ENCODE measurements around the gene KCTD2.

Gene KCTD2

DNA sequence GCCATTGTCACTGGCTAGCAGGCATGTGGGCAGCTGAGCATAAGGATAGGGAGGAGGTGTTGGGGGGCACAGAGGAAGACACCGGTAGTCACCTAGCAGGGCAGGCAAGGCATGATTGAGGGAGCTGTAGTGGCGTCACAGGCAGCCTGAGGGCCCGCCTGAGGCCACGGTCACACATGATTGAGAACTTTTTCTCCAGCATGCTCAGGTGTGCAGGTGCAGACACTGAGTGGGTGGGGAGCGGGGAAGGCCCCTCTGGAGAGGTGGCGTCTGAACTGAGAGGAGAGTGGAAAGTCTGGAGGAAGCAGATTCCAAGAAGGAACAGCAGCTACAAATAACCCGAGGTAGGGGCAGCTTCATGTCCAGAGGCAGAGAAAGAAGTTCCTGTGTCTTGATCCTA, 51.8 kb downstream of the KCTD2 start:
- H3K9me3 Mint-ChIP-seq: no peaks in the 10 kb centered on the region
- DNase-seq (ENCODE audit: low spot score): no peak
- no peak overlapping the region for H3K27ac Mint-ChIP-seq
- H3K27me3 Mint-ChIP-seq (ENCODE audit: low read depth): no peaks in the 10 kb centered on the region
- no peaks in the 10 kb centered on the region for H3K36me3 Mint-ChIP-seq (ENCODE audit: low read depth)
- H3K4me1 Mint-ChIP-seq (ENCODE audit: low read depth): no peaks in the 10 kb centered on the region
- no peak overlapping the region for H3K4me3 Mint-ChIP-seq

DNA sequence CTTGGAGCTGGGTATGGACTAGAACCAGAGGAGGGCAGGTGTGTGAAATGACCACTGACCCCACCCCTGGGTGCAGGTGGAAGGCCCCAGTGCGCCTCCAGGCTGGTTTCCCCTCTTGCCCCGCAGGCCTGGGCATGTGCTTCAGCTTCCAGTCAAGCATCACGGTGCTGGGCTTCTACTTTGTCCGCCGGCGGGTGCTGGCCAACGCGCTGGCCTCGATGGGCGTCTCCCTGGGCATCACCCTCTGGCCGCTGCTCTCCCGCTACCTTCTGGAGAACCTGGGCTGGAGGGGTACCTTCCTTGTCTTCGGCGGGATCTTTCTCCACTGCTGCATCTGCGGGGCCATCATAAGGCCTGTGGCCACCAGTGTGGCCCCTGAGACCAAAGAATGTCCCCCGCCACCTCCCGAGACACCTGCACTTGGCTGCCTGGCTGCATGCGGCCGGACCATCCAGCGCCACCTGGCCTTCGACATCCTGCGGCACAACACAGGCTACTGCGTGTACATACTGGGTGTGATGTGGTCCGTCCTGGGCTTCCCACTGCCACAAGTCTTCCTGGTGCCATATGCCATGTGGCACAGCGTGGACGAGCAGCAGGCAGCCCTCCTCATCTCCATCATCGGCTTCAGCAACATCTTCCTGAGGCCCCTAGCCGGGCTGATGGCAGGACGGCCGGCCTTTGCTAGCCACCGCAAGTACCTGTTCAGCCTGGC, 53.0 kb downstream of the KCTD2 start:
- no peaks in the 10 kb centered on the region for H3K36me3 Mint-ChIP-seq (ENCODE audit: low read depth)
- H3K9me3 Mint-ChIP-seq: no peaks in the 10 kb centered on the region
- H3K4me1 Mint-ChIP-seq (ENCODE audit: low read depth): no peaks in the 10 kb centered on the region
- H3K4me3 Mint-ChIP-seq: no peak overlapping the region
- DNase-seq (ENCODE audit: low spot score): no peak
- no peaks in the 10 kb centered on the region for H3K27me3 Mint-ChIP-seq (ENCODE audit: low read depth)
- H3K27ac Mint-ChIP-seq: no peak overlapping the region

- H3K4me3 Mint-ChIP-seq: no peak overlapping the region
- DNase-seq (ENCODE audit: low spot score): no peak
- H3K4me1 Mint-ChIP-seq (ENCODE audit: low read depth): no peaks in the 10 kb centered on the region
- H3K36me3 Mint-ChIP-seq (ENCODE audit: low read depth): peaks cover 1% of the 10 kb centered on the region
- H3K27ac Mint-ChIP-seq: no peak overlapping the region
- no peaks in the 10 kb centered on the region for H3K9me3 Mint-ChIP-seq
- H3K27me3 Mint-ChIP-seq (ENCODE audit: low read depth): no peaks in the 10 kb centered on the region
Measured at GRCh38 chr17:75102385-75102821, 55.4 kb downstream of the KCTD2 start.

GRCh38 chr17:75103601-75104554, 56.9 kb downstream of the KCTD2 start:
- peaks cover 2% of the 10 kb centered on the region for H3K4me1 Mint-ChIP-seq (ENCODE audit: low read depth)
- no peaks in the 10 kb centered on the region for H3K9me3 Mint-ChIP-seq
- H3K36me3 Mint-ChIP-seq (ENCODE audit: low read depth): peaks cover 1% of the 10 kb centered on the region
- no peaks in the 10 kb centered on the region for H3K27me3 Mint-ChIP-seq (ENCODE audit: low read depth)
- H3K27ac Mint-ChIP-seq: no peak overlapping the region
- DNase-seq (ENCODE audit: low spot score): no peak
- no peak overlapping the region for H3K4me3 Mint-ChIP-seq

DNA sequence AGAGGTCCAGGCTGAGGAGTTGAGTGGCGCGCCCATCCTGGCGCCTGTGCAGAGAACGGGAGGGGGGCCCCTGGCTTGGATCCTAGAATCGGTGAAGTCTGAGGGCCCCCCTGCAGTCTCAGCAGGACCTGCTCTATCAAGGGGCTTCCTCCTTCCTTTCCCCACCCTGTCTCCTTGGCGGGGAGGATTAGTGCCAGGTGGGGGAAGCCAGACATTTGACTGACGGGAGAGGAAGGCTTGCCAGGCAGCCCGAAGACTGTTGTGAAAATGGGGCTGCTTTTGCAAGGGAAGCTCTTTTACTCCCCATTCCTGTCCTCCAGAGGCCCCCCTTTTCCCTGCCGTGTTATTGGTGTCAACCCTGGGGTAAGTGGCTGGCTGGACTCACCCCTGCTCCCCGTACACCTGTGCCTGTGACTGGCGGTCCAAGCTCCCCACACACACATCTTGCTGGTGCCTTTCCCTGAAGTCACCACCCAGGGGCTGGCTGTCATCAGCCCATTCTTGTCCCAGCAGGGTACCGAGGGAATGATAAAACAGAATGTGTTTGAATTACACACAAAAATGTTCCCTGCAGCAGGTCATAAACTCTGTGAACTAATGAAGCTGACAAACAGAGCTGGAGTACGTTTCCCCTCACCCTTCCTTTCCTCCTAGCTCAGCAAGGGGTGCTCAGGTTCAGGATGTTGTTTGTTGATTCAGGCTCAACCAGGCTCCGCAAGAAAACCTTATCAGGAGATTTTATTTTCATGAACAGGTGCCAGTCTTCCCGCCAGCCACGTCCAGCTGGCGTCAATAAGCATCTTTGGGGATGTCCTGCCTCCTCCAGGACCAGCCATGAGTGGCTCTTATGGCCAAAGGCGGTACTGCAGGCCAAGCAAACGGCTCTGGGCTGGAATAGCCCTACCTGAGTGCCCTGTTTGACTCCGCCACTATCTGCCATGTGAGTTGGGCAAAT, 58.4 kb downstream of the KCTD2 start:
- H3K27ac Mint-ChIP-seq: no peak overlapping the region
- DNase-seq (ENCODE audit: low spot score): no peak
- H3K36me3 Mint-ChIP-seq (ENCODE audit: low read depth): peaks cover 1% of the 10 kb centered on the region
- H3K9me3 Mint-ChIP-seq: no peaks in the 10 kb centered on the region
- no peaks in the 10 kb centered on the region for H3K27me3 Mint-ChIP-seq (ENCODE audit: low read depth)
- peaks cover 5% of the 10 kb centered on the region for H3K4me1 Mint-ChIP-seq (ENCODE audit: low read depth)
- no peak overlapping the region for H3K4me3 Mint-ChIP-seq

DNA sequence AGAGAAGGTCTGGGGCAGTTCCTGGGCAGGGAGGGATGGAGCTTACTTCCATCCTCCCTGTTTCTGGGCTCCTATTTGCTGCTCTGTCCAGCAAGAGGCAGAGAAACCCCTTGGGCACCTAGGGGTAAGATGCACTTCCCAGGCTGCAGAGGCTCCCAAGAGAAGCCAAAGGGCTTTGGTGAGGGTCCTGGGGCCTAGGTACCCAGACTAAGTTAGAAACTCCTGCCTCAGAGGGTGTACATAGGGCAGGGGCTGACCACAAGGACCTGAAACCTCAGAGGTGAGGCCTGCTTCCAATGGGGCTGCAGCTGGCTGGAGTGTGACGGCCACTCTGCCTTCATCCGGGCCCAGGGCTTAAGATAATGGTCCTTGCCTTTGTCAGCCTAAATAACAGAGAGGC, 61.2 kb downstream of the KCTD2 start:
- peak overlapping the region; percentile 94 for H3K4me3 Mint-ChIP-seq
- DNase-seq (ENCODE audit: low spot score): no peak
- no peaks in the 10 kb centered on the region for H3K27me3 Mint-ChIP-seq (ENCODE audit: low read depth)
- peaks cover 13% of the 10 kb centered on the region for H3K36me3 Mint-ChIP-seq (ENCODE audit: low read depth)
- H3K9me3 Mint-ChIP-seq: no peaks in the 10 kb centered on the region
- H3K4me1 Mint-ChIP-seq (ENCODE audit: low read depth): peaks cover 15% of the 10 kb centered on the region
- H3K27ac Mint-ChIP-seq: no peak overlapping the region

- peak overlapping the region; percentile 94 for H3K4me3 Mint-ChIP-seq
- no peak for DNase-seq (ENCODE audit: low spot score)
- peaks cover 15% of the 10 kb centered on the region for H3K36me3 Mint-ChIP-seq (ENCODE audit: low read depth)
- no peaks in the 10 kb centered on the region for H3K9me3 Mint-ChIP-seq
- peaks cover 17% of the 10 kb centered on the region for H3K4me1 Mint-ChIP-seq (ENCODE audit: low read depth)
- H3K27me3 Mint-ChIP-seq (ENCODE audit: low read depth): no peaks in the 10 kb centered on the region
- peak overlapping the region; percentile 36 for H3K27ac Mint-ChIP-seq
Measured at GRCh38 chr17:75109046-75109406, 62.0 kb downstream of the KCTD2 start.

DNA sequence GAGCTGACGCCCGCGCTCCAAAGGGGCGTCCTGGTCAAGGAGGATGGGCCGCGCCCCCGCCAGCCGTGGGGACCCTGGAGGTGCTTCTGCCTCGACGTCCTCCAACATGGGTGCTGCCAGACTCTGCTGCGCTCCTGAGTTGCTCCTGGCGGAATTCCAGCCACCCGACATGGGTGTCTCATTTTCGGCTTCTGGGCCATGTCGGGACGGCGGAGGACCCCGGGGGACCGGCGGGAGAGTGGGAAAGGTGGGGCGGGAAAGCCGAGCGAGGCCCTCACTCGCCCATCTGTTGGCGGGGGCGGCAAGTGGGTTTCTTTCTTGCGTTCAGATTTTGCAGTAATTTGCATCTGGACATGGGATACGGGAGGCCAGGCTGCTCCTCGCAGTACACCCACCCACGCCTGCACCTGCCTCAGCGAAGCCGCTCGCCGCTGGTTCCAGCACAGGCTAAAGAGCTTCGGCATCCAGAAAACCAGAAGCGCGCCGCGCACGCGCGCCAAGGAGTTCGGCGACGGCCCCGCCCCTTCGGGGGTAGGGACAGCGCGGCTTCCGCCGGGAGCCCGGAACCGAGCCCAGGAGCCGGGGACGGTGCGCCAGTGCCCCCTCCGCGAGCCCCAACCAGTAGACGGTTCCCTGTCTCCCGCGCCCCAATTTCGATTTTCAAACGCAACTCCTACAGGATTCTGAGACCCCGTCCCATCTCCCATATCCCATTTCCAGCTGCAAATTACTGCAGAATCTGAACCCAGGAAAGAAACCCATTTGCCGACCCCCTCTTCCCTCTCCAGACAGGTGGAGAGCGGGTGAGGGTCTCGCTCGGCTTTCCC, 62.6 kb downstream of the KCTD2 start, which contains the start of gene ARMC7:
TSS of gene ARMC7 (plus strand) at position 563 of the 827 bp plus-strand sequence. CDS start 320 bp downstream, outside the sequence.
- no peaks in the 10 kb centered on the region for H3K27me3 Mint-ChIP-seq (ENCODE audit: low read depth)
- DNase-seq (ENCODE audit: low spot score): peak; percentile 94
- H3K27ac Mint-ChIP-seq: peak within 1 kb of the TSS; percentile 85
- H3K4me3 Mint-ChIP-seq: peak within 1 kb of the TSS; percentile 94
- peaks cover 22% of the 10 kb centered on the region for H3K4me1 Mint-ChIP-seq (ENCODE audit: low read depth)
- H3K9me3 Mint-ChIP-seq: no peaks in the 10 kb centered on the region
- H3K36me3 Mint-ChIP-seq (ENCODE audit: low read depth): peaks cover 19% of the 10 kb centered on the region

GRCh38 chr17:75110234-75110937, 63.4 kb downstream of the KCTD2 start:
- Mint-ChIP-seq H3K36me3 (ENCODE audit: low read depth) (peaks cover 23% of the 10 kb centered on the region), H3K4me1 (ENCODE audit: low read depth) (peaks cover 27% of the 10 kb centered on the region), H3K27ac (peak overlapping the region; percentile 82), H3K9me3 (no peaks in the 10 kb centered on the region), H3K4me3 (peak overlapping the region; percentile 94), H3K27me3 (ENCODE audit: low read depth) (no peaks in the 10 kb centered on the region)
- DNase-seq (ENCODE audit: low spot score): no peak

GRCh38 chr17:75111777-75112335, 64.8 kb downstream of the KCTD2 start:
- H3K27me3 Mint-ChIP-seq (ENCODE audit: low read depth): no peaks in the 10 kb centered on the region
- H3K27ac Mint-ChIP-seq: peak overlapping the region; percentile 51
- peaks cover 27% of the 10 kb centered on the region for H3K4me1 Mint-ChIP-seq (ENCODE audit: low read depth)
- peak overlapping the region; percentile 94 for H3K4me3 Mint-ChIP-seq
- peaks cover 21% of the 10 kb centered on the region for H3K36me3 Mint-ChIP-seq (ENCODE audit: low read depth)
- no peaks in the 10 kb centered on the region for H3K9me3 Mint-ChIP-seq
- DNase-seq (ENCODE audit: low spot score): no peak

- peak overlapping the region; percentile 87 for H3K4me3 Mint-ChIP-seq
- no peaks in the 10 kb centered on the region for H3K9me3 Mint-ChIP-seq
- no peaks in the 10 kb centered on the region for H3K27me3 Mint-ChIP-seq (ENCODE audit: low read depth)
- H3K36me3 Mint-ChIP-seq (ENCODE audit: low read depth): peaks cover 26% of the 10 kb centered on the region
- H3K27ac Mint-ChIP-seq: peak overlapping the region; percentile 91
- peak; percentile 83 for DNase-seq (ENCODE audit: low spot score)
- peaks cover 26% of the 10 kb centered on the region for H3K4me1 Mint-ChIP-seq (ENCODE audit: low read depth)
Measured at GRCh38 chr17:75113798-75114551, 67.0 kb downstream of the KCTD2 start.
